ENCODE measurements around the gene H3-3A. TPM values are rescaled to one million over a fixed set of nuclear protein-coding genes. Genes with fewer than 3 reads are reported as not detected.

H3-3A gene
- total and polyA plus RNA-seq, 12 donors: 259 to 452 (median 317) TPM

DNA sequence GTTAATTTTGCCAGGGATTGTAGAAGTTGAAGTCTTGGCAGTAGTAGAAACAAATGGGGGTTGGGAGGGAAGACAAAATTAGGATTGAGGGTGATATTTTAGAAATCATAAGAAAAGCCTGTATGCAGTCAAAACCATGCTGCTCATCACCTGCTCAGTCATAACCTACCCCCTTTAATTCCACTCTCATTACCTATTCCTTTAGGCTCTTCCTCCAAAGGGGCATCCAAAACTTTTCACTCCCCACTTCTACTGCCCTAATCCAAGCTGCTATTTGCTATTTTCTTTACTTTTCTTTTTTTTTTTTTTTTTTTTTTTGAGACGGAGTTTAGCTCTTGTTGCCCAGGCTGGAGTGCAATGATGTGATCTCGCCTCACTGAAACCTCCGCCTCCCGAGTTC lies 11.5 kb downstream of the H3-3A start:
- DNase-seq (no peak), ATAC-seq (no peak)
- no peaks in the 10 kb centered on the region for H3K27me3 ChIP-seq
- no peaks in the 10 kb centered on the region for H3K9me3 ChIP-seq
- intact Hi-C loops (cut with DNase I): loop anchor here in 2 of 10 donors (2.0 to 10.0 kb wide), 2 partner anchors 45 to 121 kb away; no protein-coding TSS in a partner anchor
- H3K4me1 ChIP-seq: peaks cover 0 to 25% (median 9%) of the 10 kb centered on the region in 9 donors
- TF ChIP-seq, protein P1, sequence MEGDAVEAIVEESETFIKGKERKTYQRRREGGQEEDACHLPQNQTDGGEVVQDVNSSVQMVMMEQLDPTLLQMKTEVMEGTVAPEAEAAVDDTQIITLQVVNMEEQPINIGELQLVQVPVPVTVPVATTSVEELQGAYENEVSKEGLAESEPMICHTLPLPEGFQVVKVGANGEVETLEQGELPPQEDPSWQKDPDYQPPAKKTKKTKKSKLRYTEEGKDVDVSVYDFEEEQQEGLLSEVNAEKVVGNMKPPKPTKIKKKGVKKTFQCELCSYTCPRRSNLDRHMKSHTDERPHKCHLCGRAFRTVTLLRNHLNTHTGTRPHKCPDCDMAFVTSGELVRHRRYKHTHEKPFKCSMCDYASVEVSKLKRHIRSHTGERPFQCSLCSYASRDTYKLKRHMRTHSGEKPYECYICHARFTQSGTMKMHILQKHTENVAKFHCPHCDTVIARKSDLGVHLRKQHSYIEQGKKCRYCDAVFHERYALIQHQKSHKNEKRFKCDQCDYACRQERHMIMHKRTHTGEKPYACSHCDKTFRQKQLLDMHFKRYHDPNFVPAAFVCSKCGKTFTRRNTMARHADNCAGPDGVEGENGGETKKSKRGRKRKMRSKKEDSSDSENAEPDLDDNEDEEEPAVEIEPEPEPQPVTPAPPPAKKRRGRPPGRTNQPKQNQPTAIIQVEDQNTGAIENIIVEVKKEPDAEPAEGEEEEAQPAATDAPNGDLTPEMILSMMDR (IDR thresholded peaks at IDR 0.05): no peak
- H3K4me3 ChIP-seq: no peak overlapping the region
- WGBS, 2 donors: 91 to 92% methylated on average over 4 of the region's 4 CpGs
- no peak overlapping the region for H3K27ac ChIP-seq
- peaks cover 0 to 64% (median 39%) of the 10 kb centered on the region in 9 donors for H3K36me3 ChIP-seq

DNA sequence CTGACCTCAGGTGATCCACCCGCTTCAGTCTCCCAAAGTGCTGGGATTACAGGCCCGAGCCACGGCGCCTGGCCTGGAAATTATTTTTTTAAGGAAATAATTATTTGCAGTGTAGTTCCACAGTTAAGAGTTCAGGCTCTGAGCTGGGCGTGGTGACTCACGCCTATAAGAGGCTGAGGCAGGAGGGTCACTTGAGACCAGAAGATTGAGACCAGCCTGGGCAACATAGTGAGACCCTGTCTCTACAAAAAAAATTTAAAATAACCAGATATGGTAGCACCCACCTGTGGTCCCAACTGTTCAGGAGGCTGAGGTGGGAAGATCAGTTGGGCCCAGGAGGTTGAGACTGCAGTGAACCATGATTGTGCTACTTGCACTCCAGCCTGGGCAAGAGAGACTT lies 13.9 kb downstream of the H3-3A start:
- H3K4me3 ChIP-seq: no peak overlapping the region
- ATAC-seq (no peak), DNase-seq (no peak)
- H3K27ac ChIP-seq: no peak overlapping the region
- intact Hi-C loops (cut with DNase I): loop anchor here in 1 of 10 donors (10.0 kb wide), 1 partner anchor 118 kb away; no protein-coding TSS in a partner anchor
- H3K9me3 ChIP-seq: no peaks in the 10 kb centered on the region
- H3K36me3 ChIP-seq: peaks cover 0 to 41% (median 18%) of the 10 kb centered on the region in 9 donors
- H3K27me3 ChIP-seq: no peaks in the 10 kb centered on the region
- peaks cover 0 to 9% (median 0%) of the 10 kb centered on the region in 9 donors for H3K4me1 ChIP-seq
- TF ChIP-seq, protein P1 (IDR thresholded peaks at IDR 0.05): no peak
- WGBS, 2 donors: 92% methylated on average over 6 of the region's 6 CpGs

DNA sequence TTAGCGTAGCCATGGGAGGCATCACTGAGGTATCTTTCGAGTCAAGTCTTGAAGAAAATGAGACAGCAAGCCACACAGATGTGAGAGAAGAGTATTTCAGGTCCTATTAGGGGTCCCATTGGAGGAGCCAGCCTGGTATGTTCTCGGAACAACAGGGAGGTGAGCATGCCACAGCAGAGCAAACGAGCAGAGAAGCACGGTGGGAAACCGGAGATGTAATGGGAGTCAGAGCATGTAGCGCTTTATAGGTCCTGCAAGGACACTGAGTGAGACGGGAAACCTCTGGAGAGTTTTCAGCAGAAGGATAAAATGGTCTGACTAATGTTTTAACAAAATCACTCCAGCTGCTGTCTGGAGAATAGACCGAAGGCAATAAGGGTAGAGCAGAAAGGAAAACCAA lies 15.9 kb downstream of the H3-3A start:
- H3K27ac ChIP-seq: no peak overlapping the region
- no peaks in the 10 kb centered on the region for H3K27me3 ChIP-seq
- no peak for DNase-seq
- no peak for ATAC-seq
- no peaks in the 10 kb centered on the region for H3K9me3 ChIP-seq
- H3K4me1 ChIP-seq: peaks cover 0 to 10% (median 7%) of the 10 kb centered on the region in 9 donors
- H3K36me3 ChIP-seq: peaks cover 0 to 23% (median 8%) of the 10 kb centered on the region in 9 donors
- H3K4me3 ChIP-seq: no peak overlapping the region
- TF ChIP-seq, protein P1 (IDR thresholded peaks at IDR 0.05): no peak
- intact Hi-C loops (cut with DNase I): loop anchor here in 2 of 10 donors (2.0 to 10.0 kb wide), 2 partner anchors 22 to 116 kb away; no protein-coding TSS in a partner anchor
- WGBS, 2 donors: 78% methylated on average over 9 of the region's 9 CpGs

DNA sequence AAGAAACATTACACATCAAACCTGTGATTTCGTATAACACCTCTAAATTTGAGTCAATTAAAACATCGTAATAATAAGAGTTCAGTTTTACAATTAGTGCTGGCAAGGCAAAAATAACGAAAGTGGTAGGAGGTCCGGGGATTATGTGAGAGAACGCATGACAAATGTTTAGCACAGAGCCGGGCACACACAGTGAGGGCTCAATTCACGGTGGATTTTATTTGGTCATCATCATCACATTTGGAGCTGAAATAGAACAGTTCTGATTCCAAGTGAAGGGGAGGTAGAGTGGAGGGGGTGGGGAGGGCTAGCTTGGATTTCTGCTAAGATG lies 20.0 kb downstream of the H3-3A start:
- Histone ChIP-seq H3K36me3 (no peaks in the 10 kb centered on the region), H3K4me1 (peaks cover 0 to 17% (median 13%) of the 10 kb centered on the region in 9 donors), H3K9me3 (no peaks in the 10 kb centered on the region), H3K27ac (peak overlapping the region in 9 of 10 donors; percentile 34 to 80 (median 62)), H3K27me3 (peaks cover 0 to 6% (median 0%) of the 10 kb centered on the region in 7 donors), H3K4me3 (peak overlapping the region; percentile 55 to 90 (median 68))
- ATAC-seq (no peak), DNase-seq (no peak)
- intact Hi-C loops (cut with DNase I): loop anchor here in 1 of 10 donors (2.0 kb wide), 1 partner anchor 26 kb away; no protein-coding TSS in a partner anchor
- TF ChIP-seq, protein P1 (IDR thresholded peaks at IDR 0.05): no peak
- WGBS, 2 donors: 81 to 87% methylated on average over 7 of the region's 7 CpGs

Data from heart right ventricle (tissue), 16 donors.